Ishikawa (cell line): ENCODE data around the gene RBBP7.

Experiments
- CREB1 ChIP-seq: IDR thresholded peaks from 2 replicates; pipeline ENCODE4 v1.6.1; 2012; ENCODE audit warnings: low read depth
- EP300 ChIP-seq: IDR thresholded peaks from 2 replicates; pipeline ENCODE4 v1.6.1; 2012; ENCODE audit warnings: borderline replicate concordance
- NFIC ChIP-seq: IDR thresholded peaks from 2 replicates; pipeline ENCODE4 v1.6.1; 2012
- TAF1 ChIP-seq: IDR thresholded peaks from 2 replicates; pipeline ENCODE4 v1.6.1; 2012; ENCODE audit warnings: low read depth, mild to moderate bottlenecking
- TCF12 ChIP-seq: IDR thresholded peaks from 2 replicates; pipeline ENCODE4 v1.6.1; 2012; ENCODE audit warnings: low read depth
- TEAD4 ChIP-seq: IDR thresholded peaks from 2 replicates; pipeline ENCODE4 v1.6.1; 2012
- ZBTB7A ChIP-seq: IDR thresholded peaks from 2 replicates; pipeline ENCODE4 v1.6.1; 2012; ENCODE audit warnings: low read depth

DNA sequence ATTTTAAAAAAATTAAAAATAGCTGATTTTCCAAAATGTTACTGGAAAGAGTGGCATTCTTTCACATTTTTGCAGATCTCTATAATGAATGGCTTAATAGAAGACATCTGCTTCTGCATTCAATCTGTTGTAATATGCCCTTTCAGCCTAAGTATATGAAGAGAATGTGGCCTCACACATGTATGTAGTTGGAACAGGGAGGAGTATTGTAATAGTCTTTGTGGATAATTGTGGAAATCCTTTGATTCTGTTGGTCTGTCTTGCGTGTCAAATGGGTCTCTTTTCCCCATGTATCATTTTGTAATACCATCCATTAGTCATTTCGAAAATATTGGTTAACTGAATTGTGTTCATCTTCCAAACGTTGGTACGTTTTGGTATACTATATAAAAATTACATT, 72.3 kb downstream of the RBBP7 start:
- no peak for TF ChIP-seq ZBTB7A
- TF ChIP-seq TEAD4: no peak
- no peak for TF ChIP-seq EP300
- no peak for TF ChIP-seq NFIC
- no peak for TF ChIP-seq TAF1
- no peak for TF ChIP-seq TCF12
- no peak for TF ChIP-seq CREB1
